Measurements from ENCODE around the gene GNMT. TPM values are rescaled to one million over a fixed set of nuclear protein-coding genes. Genes with fewer than 3 reads are reported as not detected.

GNMT gene
- total RNA-seq, 4 donors from 2014 or later, result 2.6 to 3.6 (median 2.6) TPM; not detected in 1

DNA sequence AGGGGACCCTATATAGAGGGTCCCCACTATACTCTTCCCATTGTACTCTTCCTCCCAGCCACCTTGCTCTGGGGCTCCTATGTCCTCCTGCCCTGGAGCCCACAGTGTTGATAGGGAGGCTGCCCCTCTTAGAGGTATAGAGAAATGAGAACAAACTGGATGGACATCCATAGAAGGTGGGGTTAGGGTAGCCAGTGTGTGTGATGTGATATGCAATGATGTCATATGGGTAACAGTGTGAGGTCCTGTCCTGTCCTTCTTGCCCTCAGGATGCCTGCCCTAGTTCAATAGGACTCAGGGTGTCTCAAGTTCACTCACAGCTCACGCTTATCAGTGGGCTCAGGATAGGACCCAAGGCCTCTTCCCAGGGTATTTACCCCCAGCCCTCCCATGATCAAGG, 44.3 kb upstream of the GNMT start:
- TF ChIP-seq POLR2AphosphoS5 (IDR thresholded peaks at IDR 0.05), result no peak
- Histone ChIP-seq H3K4me1 (peaks cover 0 to 7% (median 5%) of the 10 kb centered on the region in 3 donors), H3K9me3 (no peaks in the 10 kb centered on the region), H3K27ac (no peak overlapping the region), H3K36me3 (no peaks in the 10 kb centered on the region), H3K4me3 (no peak overlapping the region), H3K27me3 (peaks cover 48% of the 10 kb centered on the region)
- no peak for ATAC-seq
- 100% methylated on average over 1 of the region's 1 CpG; no CpG with 5 or more reads in 1 of the 2 donors for WGBS, 2 donors (ENCODE audit: low coverage in 1 of 2)

DNA sequence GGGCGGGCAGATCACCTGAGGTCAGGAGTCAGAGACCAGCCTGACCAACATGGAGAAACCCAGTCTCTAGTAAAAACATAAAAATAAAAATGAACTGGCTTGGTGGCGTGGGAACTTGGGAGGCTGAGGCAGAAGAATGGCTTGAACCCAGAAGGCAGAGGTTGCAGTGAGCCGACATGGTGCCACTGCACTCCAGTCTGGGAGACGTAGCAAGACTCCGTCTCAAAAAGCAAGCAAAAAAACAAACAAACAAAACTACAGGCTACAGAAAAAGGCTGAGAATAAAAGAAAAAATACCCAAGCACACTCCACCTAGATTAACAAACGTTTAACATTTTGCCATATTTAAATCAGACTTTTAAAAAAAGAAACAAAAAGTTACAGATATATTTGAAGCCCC, 38.8 kb upstream of the GNMT start:
- no peak overlapping the region for H3K27ac ChIP-seq
- peaks cover 33% of the 10 kb centered on the region for H3K27me3 ChIP-seq
- no peaks in the 10 kb centered on the region for H3K9me3 ChIP-seq
- no peaks in the 10 kb centered on the region for H3K36me3 ChIP-seq
- H3K4me3 ChIP-seq, result no peak overlapping the region
- 58 to 82% methylated on average over 6 of the region's 6 CpGs for WGBS, 2 donors (ENCODE audit: low coverage in 1 of 2)
- ATAC-seq, result no peak
- TF ChIP-seq EP300 (IDR thresholded peaks at IDR 0.05), result no peak
- no peak for TF ChIP-seq POLR2AphosphoS5 (IDR thresholded peaks at IDR 0.05)
- TF ChIP-seq, protein P1, sequence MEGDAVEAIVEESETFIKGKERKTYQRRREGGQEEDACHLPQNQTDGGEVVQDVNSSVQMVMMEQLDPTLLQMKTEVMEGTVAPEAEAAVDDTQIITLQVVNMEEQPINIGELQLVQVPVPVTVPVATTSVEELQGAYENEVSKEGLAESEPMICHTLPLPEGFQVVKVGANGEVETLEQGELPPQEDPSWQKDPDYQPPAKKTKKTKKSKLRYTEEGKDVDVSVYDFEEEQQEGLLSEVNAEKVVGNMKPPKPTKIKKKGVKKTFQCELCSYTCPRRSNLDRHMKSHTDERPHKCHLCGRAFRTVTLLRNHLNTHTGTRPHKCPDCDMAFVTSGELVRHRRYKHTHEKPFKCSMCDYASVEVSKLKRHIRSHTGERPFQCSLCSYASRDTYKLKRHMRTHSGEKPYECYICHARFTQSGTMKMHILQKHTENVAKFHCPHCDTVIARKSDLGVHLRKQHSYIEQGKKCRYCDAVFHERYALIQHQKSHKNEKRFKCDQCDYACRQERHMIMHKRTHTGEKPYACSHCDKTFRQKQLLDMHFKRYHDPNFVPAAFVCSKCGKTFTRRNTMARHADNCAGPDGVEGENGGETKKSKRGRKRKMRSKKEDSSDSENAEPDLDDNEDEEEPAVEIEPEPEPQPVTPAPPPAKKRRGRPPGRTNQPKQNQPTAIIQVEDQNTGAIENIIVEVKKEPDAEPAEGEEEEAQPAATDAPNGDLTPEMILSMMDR (IDR thresholded peaks at IDR 0.05), result no peak
- no peak for TF ChIP-seq POLR2A (IDR thresholded peaks at IDR 0.05)
- no peaks in the 10 kb centered on the region for H3K4me1 ChIP-seq

DNA sequence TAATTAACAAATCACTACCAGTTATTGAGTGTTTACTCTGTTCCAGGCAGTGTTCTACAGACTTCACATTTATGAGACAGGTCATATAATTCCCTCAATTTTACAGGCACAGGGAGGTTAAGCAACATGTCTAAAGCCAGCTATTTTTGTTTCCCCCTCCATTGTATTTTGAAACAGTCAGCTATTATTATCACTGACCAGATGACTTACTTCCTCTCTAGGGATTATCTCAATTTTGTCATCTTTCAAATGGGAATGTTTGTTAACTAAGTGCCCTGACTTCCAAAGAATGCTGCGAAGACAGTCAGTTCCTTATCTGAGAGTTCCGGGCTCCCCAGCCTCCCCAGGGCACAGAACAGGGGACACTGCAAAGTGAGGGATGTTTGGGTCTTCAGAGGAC, 36.9 kb upstream of the GNMT start:
- peak; percentile 24 for ATAC-seq
- Histone ChIP-seq H3K4me3 (no peak overlapping the region), H3K9me3 (no peaks in the 10 kb centered on the region), H3K4me1 (peaks cover 0 to 11% (median 0%) of the 10 kb centered on the region in 3 donors), H3K27me3 (peaks cover 33% of the 10 kb centered on the region), H3K36me3 (no peaks in the 10 kb centered on the region), H3K27ac (no peak overlapping the region)
- WGBS, 2 donors (ENCODE audit: low coverage in 1 of 2), result no CpG with 5 or more reads among the region's 2 CpGs
- TF ChIP-seq POLR2A (IDR thresholded peaks at IDR 0.05) (no peak), POLR2AphosphoS5 (IDR thresholded peaks at IDR 0.05) (no peak), EP300 (IDR thresholded peaks at IDR 0.05) (no peak)
- TF ChIP-seq, protein P1 (IDR thresholded peaks at IDR 0.05), result no peak

DNA sequence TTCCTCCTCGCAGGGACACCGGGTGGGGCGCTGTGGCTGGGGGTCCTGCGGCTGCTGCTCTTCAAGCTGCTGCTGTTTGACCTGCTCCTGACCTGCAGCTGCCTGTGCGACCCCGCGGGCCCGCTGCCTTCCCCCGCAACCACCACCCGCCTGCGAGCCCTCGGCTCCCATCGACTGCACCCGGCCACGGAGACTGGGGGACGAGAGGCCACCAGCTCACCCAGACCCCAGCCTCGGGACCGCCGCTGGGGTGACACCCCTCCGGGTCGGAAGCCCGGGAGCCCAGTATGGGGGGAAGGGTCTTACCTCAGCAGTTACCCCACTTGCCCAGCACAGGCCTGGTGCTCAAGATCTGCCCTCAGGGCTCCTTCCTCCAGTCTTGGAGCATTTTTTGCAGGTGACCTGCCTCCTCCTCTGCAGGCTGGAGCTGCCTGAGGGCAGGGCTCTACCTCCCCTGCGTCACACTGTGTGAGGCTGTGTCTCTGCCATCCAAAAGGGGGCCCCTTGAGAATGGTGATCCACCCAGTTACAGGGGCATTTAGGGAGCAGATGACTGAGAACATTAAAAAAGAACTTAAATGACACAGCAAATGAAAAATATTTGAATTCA, 35.2 kb upstream of the GNMT start:
- H3K27ac ChIP-seq, result no peak overlapping the region
- no peaks in the 10 kb centered on the region for H3K36me3 ChIP-seq
- H3K27me3 ChIP-seq, result peaks cover 33% of the 10 kb centered on the region
- H3K4me1 ChIP-seq, result peaks cover 0 to 18% (median under 1%) of the 10 kb centered on the region in 3 donors
- no CpG with 5 or more reads among the region's 23 CpGs for WGBS, 2 donors (ENCODE audit: low coverage in 1 of 2)
- no peak for ATAC-seq
- no peaks in the 10 kb centered on the region for H3K9me3 ChIP-seq
- TF ChIP-seq POLR2A (IDR thresholded peaks at IDR 0.05), result no peak
- TF ChIP-seq POLR2AphosphoS5 (IDR thresholded peaks at IDR 0.05), result no peak
- TF ChIP-seq, protein P1 (IDR thresholded peaks at IDR 0.05), result no peak
- TF ChIP-seq EP300 (IDR thresholded peaks at IDR 0.05), result no peak
- no peak overlapping the region for H3K4me3 ChIP-seq

DNA sequence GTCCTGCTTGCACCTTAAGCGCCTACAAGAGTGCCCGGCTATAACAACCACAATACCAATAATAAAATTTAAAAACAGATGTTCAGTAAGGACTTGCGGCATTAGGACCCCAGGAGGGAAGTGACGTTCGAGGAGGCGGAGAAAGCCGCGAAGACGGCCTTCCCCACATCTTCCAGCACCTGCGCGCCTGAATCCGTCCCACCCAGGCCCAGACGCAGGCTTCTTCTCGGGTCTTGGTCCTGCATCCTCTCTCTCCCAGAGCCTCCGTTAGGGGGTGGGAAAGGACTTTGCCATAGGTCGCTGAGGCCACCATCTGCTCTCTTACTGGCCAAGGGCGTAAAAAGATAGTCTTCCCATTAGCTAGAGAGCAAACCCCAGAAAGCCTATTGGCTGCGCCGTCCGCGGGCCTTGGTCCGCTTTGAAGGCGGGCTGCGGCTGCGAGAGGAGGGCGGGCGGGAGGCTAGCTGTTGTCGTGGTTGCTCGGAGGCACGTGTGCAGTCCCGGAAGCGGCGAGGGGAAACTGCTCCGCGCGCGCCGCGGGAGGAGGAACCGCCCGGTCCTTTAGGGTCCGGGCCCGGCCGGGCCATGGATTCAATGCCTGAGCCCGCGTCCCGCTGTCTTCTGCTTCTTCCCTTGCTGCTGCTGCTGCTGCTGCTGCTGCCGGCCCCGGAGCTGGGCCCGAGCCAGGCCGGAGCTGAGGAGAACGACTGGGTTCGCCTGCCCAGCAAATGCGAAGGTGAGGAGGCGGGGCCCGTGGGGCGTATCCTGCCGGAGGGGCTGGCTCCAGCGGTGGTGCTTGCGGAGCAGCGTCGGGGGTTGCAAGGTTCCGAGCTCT, 31.4 kb upstream of the GNMT start, which contains the start of gene CNPY3:
Gene CNPY3, plus strand, starts transcription at position 495 of the 835 bp plus-strand sequence. Its CDS starts 91 bp downstream, at position 586.
- Histone ChIP-seq H3K27ac (peak within 1 kb of the TSS; percentile 73 to 95 (median 90)), H3K36me3 (peaks cover 0 to 12% of the 10 kb centered on the region in 2 donors), H3K9me3 (no peaks in the 10 kb centered on the region), H3K4me3 (peak within 1 kb of the TSS; percentile 80 to 81), H3K4me1 (peaks cover 4 to 52% (median 11%) of the 10 kb centered on the region in 3 donors), H3K27me3 (peaks cover 17% of the 10 kb centered on the region)
- 0 to 1% methylated on average over 8 to 17 of the region's 63 CpGs for WGBS, 2 donors (ENCODE audit: low coverage in 1 of 2)
- TF ChIP-seq EP300 (IDR thresholded peaks at IDR 0.05) (no peak), POLR2AphosphoS5 (IDR thresholded peaks at IDR 0.05) (peak; percentile 57), POLR2A (IDR thresholded peaks at IDR 0.05) (peak; percentile 44 to 68)
- TF ChIP-seq, protein P1 (IDR thresholded peaks at IDR 0.05), result no peak
- ATAC-seq, result peak; percentile 96

Data from gastroesophageal sphincter (tissue), 4 donors.